Stimulated activated CD4-positive, alpha-beta T cell treated with anti-CD3 and anti-CD28 coated beads, TNF-alpha, amount 100 ng/mL, for 48 hours (primary cell): ENCODE measurements around the gene APBB1IP.
"Not testable (repeated sequence)": the region's sequence is repeated elsewhere in the genome, so short reads cannot be mapped to it uniquely, and the experiment has no call there.

Experiments
- DNase-seq, 3 donors: peaks; one replicate each; pipeline ENCODE4 v3.0.0-alpha.2; 2020; ENCODE audit warnings: low read depth in 3 of 3

APBB1IP gene

DNA sequence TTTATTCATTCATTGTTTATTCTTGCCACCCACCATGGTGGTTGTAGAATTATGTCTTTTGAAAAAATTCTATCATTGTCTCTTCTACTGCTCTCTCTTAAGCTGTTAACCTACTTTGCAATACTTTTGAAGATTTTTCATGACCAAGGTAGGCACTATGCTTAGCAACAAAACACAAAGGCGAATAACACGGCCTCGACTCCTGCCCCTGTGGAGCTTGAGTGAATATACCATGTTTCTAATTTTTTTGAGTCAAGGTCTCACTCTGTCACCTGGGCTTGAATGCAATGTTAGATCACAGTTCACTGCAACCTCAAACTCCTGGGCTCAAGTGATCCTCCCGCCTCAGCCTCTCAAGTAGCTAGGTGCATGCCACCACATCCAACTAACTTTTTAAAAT, 39.4 kb downstream of the APBB1IP start:
- DNase-seq: no peak

- no peak for DNase-seq
These were observed 39.9 kb downstream of the APBB1IP start for GRCh38 chr10:26478061-26478460.

- DNase-seq: no peak
These were observed 41.8 kb downstream of the APBB1IP start for GRCh38 chr10:26479766-26480492.

- no peak for DNase-seq
These were observed 43.2 kb downstream of the APBB1IP start for GRCh38 chr10:26481315-26481692.

- no peak for DNase-seq
These were observed 43.9 kb downstream of the APBB1IP start for GRCh38 chr10:26481914-26482550.

GRCh38 chr10:26483554-26483953, 45.4 kb downstream of the APBB1IP start:
- no peak for DNase-seq

DNA sequence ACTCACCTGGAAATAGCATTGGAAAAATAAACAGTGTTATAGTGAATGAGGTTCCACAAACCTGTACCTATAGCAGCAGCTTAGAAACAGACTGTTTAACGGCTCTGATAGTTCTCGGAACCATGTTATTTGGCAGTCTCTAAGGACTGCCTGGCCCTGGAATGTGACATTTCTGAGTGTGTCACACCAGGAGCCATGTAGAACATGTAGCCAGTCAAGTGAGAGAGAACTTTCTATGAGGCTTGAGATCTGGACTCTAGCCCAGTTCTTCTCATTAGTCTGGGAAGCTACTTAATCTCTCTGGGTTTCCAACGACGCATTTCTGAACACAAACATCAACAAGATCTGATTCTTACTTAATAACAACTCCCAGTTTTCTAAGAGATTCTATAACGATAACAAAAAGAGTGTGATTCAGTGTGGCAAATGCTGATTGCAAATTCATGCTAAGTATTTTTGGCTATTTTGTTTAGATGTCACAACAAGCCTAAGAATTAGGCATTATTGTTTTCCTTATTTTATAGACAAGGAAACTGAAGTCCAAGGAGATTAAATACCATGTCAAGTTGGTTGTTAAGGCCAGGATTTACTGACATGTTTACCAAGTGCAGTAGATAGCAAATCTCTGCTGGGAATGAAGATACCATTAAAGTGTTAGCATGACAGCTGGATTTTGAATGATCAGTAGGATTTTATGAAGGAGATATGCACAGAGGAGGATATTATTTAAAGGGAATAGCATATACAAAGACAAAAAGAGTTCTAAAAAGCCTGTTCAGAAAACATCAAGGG, 47.2 kb downstream of the APBB1IP start:
- no peak for DNase-seq

- no peak for DNase-seq
These were observed 48.2 kb downstream of the APBB1IP start for GRCh38 chr10:26486304-26486703.

- peak; percentile 52 to 66 (median 57) for DNase-seq
These were observed 49.1 kb downstream of the APBB1IP start for GRCh38 chr10:26486990-26487850.

DNA sequence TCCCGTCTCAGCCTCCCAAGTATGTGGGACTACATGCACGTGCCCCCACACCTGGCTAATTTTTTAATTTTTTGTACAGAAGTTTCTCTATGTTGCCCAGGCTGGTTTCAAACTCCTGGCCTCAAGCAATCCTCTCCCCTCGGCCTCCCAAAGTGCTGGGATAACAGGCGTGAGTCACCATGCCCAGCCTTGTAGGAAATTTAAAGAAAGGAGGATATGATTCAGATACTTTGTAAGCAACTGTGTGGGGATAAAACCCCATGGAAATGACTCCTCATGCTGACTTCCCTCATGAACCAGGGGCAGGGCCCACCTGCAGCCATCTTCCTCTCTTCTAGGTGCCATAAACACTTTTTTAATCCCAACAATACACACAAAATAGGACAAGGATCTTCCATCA, 50.2 kb downstream of the APBB1IP start:
- no peak for DNase-seq

DNA sequence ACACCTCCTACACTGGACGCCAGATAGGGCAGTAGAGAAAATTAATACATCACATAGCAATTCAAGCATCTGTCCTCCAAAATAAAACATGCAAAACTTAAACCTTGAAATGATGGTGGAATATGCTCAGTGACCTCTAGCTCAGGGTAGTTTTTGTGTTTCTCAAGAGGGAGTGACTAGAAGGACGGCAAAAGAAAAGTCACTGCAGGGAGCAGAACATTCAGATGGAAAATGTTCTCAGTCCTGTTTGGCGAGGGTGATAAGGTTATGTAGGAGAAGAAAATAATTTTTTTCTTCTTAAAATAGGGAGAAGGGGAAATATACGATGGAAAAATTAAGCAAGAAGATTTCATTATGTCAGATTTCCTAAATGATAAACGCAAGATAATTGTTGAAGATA, 50.9 kb downstream of the APBB1IP start:
- no peak for DNase-seq

GRCh38 chr10:26490367-26490766, 52.2 kb downstream of the APBB1IP start:
- not testable (repeated sequence) for DNase-seq

- DNase-seq: no peak
These were observed 53.1 kb downstream of the APBB1IP start for GRCh38 chr10:26491276-26491675.

DNA sequence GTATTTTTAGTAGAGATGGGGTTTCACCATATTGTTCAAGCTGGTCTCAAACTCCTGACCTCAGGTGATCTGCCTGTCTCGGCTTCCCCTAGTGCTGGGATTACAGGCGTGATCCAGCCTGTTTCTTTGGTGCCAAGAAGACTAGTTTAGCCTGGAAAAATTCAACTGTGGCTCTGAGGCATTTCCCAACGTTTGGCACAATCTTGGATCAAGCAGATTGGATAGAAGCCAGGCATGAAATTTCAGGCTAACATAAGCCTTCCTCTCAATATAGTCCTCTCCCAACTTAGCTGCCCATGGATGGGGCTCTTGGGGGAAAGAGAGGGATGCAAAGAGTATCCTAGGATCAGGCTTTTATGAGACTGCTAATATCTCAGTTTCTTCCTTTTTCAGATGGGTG, 53.8 kb downstream of the APBB1IP start:
- DNase-seq: no peak

GRCh38 chr10:26492725-26493124, 54.6 kb downstream of the APBB1IP start:
- not testable (repeated sequence) for DNase-seq

DNA sequence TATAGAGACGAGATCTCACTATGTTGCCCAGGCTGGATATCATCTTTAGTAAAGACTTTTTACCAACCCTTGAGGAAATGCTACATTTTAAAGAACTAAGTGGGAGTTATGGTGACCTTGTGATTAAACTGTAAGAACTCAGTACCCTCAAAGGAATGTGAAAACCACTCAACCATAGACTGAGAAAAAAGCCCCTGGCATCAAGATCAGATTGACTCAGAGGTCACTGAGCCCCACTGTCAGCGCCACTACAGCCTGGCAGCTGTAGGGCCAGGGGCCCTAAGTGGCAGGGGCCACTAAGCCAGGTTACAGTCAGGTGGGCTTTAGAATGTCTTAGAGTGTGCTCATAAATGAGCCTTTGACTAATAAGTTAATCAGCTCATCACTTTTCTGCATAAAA, 55.9 kb downstream of the APBB1IP start:
- DNase-seq: no peak

DNA sequence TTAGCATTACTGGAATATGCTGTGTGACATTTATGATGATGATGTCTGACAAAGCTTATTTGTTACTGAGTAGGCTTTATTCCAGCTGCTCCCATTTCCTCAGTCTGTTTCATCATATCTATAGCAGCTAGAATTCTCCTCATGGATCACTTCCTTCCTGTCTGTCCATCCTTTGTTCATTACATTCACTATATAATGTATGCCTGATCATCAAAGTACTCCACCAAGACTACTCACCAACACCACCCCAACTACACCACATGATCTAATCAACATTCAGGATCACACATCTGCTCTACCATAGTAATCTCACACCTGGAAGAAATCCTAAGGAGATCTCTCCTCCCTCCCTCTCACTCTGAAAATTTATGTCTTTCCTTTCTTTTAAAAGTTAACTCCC, 61.3 kb downstream of the APBB1IP start:
- DNase-seq: no peak

DNA sequence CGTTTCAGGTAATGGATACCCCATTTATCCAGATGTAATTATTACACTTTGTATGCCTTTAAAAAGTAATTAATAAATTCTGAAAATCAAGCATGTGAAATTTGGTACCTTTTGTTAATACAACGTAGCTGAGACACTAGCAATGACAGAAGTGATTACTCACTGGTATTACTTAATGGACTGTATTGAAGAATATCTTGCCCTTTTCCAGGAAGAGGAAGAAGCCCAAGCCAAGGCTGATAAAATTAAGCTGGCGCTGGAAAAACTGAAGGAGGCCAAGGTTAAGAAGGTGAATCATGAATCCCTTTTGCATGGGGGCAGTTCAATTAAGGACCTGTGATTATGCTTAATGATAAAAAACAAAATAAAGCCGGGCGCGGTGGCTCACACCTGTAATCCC, 64.8 kb downstream of the APBB1IP start:
- DNase-seq: no peak

- no peak for DNase-seq
These were observed 65.8 kb downstream of the APBB1IP start for GRCh38 chr10:26503911-26504310.

- not testable (repeated sequence) for DNase-seq
These were observed 66.3 kb downstream of the APBB1IP start for GRCh38 chr10:26504429-26504828.

- no peak for DNase-seq
These were observed 67.3 kb downstream of the APBB1IP start for GRCh38 chr10:26505491-26505890.

- no peak for DNase-seq
These were observed 68.6 kb downstream of the APBB1IP start for GRCh38 chr10:26506736-26507135.
